Suprapubic skin (tissue), 4 donors: ENCODE results near the gene CDH6.

Source experiments
- CTCF ChIP-seq, 2 donors: fragments of 200-600 bp in 1 of 2; fragments of 450-650 bp in 1 of 2; sonication (generic) in 1 of 2; IDR thresholded peaks; one replicate each; pipeline ENCODE4 v1.5.1; 2016 to 2019; ENCODE audit warnings: antibody characterized with exemption in 2 of 2, mild to moderate bottlenecking in 1 of 2, moderate library complexity in 1 of 2
- EP300 ChIP-seq: sonication (generic); formaldehyde crosslinking; IDR thresholded peaks from one replicate; pipeline ENCODE4 v1.6.1; 2017; ENCODE audit warnings: antibody characterized with exemption
- POLR2A ChIP-seq, 2 donors: fragments of 450-650 bp; IDR thresholded peaks; one replicate each; pipeline ENCODE4 v1.6.1; 2017; ENCODE audit warnings: antibody characterized with exemption in 2 of 2, mild to moderate bottlenecking in 2 of 2, moderate library complexity in 2 of 2
- POLR2AphosphoS5 ChIP-seq, 3 donors: sonication (generic); formaldehyde crosslinking; IDR thresholded peaks; one replicate each; pipeline ENCODE4 v1.6.1; 2017; ENCODE audit warnings: antibody characterized with exemption in 3 of 3

DNA sequence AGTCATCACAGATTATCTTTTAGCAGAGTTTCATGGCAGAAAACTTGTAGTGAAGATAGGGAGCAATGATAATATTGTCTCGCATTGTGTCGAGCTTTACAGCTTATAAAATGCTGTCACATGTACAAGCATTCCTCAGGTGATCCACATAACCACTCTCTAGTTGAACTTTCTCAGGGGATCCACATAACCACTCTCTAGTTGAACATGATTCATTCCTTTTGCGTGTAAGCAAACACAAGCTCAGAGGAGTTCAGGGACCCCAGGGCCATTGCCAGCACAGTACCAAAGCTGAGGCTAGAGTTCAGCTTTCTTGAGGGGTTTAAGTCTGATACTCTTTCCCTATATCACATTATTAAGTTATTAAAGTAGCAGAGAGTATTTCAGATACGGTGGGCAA, 86.7 kb downstream of the CDH6 start:
- TF ChIP-seq POLR2A (IDR thresholded peaks at IDR 0.05) (no peak), CTCF (IDR thresholded peaks at IDR 0.05) (no peak), POLR2AphosphoS5 (IDR thresholded peaks at IDR 0.05) (no peak), EP300 (no peak)
